Measurements from ENCODE around the gene FYN.

DNA sequence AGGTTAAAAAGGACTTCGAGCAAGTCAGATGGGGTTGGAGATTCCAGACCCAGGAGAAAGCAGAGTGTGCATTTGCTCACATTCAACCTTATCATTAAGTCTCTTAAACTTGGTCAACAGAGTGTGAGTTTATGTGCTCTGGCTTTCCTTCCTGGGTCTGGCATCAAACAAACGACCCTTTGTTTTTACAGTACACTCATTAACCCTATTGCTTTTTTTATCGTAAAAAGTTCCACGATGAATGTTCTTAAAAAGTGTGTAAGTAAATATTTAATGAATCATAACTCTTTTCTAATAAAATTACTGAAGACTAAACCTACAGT lies 2.5 kb downstream of the FYN start:
- TF ChIP-seq, protein P1, sequence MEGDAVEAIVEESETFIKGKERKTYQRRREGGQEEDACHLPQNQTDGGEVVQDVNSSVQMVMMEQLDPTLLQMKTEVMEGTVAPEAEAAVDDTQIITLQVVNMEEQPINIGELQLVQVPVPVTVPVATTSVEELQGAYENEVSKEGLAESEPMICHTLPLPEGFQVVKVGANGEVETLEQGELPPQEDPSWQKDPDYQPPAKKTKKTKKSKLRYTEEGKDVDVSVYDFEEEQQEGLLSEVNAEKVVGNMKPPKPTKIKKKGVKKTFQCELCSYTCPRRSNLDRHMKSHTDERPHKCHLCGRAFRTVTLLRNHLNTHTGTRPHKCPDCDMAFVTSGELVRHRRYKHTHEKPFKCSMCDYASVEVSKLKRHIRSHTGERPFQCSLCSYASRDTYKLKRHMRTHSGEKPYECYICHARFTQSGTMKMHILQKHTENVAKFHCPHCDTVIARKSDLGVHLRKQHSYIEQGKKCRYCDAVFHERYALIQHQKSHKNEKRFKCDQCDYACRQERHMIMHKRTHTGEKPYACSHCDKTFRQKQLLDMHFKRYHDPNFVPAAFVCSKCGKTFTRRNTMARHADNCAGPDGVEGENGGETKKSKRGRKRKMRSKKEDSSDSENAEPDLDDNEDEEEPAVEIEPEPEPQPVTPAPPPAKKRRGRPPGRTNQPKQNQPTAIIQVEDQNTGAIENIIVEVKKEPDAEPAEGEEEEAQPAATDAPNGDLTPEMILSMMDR (IDR thresholded peaks at IDR 0.05; ENCODE audit: low read depth, low read length), result no peak
- TF ChIP-seq, protein P2, sequence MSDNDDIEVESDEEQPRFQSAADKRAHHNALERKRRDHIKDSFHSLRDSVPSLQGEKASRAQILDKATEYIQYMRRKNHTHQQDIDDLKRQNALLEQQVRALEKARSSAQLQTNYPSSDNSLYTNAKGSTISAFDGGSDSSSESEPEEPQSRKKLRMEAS (IDR thresholded peaks at IDR 0.05; ENCODE audit: low read depth, low read length), result no peak
